Activated T-helper 17 cell treated with anti-CD3 and anti-CD28 coated beads, Interleukin-2, amount 50 U/mL, for 72 hours (primary cell): Measurements from ENCODE around the gene FBXL20. TPM values are rescaled to one million over a fixed set of nuclear protein-coding genes. Genes with fewer than 3 reads are reported as not detected.
"Not testable (repeated sequence)": the region's sequence is repeated elsewhere in the genome, so short reads cannot be mapped to it uniquely, and the experiment has no call there.

Experiments
- ATAC-seq: fragments of 150-1000 bp; cut with Tn5 transposase; replicated peaks from 2 replicates; pipeline ENCODE4 v1.10.0; 2021; ENCODE audit warnings: mild to moderate bottlenecking, moderate library complexity
- H3K27ac Mint-ChIP-seq: one replicate; pipeline ENCODE4 v1.8.0; 2022; ENCODE audit warnings: mixed read lengths
- H3K27me3 Mint-ChIP-seq: one replicate; pipeline ENCODE4 v1.8.0; 2022; ENCODE audit warnings: mixed read lengths
- H3K36me3 Mint-ChIP-seq: one replicate; pipeline ENCODE4 v1.8.0; 2022; ENCODE audit warnings: low read depth, mild to moderate bottlenecking, mixed read lengths
- H3K4me1 Mint-ChIP-seq: one replicate; pipeline ENCODE4 v1.8.0; 2022; ENCODE audit warnings: mixed read lengths
- H3K4me3 Mint-ChIP-seq: one replicate; pipeline ENCODE4 v1.8.0; 2022; ENCODE audit warnings: mild to moderate bottlenecking, mixed read lengths
- H3K9me3 Mint-ChIP-seq: one replicate; pipeline ENCODE4 v1.8.0; 2022; ENCODE audit warnings: mixed read lengths
- total RNA-seq, 2 donors: library from RNA; stranded (reverse); gene quantifications; one replicate each; pipeline ENCODE4 v1.2.3, GENCODE V29; 2022

Gene FBXL20, protein sequence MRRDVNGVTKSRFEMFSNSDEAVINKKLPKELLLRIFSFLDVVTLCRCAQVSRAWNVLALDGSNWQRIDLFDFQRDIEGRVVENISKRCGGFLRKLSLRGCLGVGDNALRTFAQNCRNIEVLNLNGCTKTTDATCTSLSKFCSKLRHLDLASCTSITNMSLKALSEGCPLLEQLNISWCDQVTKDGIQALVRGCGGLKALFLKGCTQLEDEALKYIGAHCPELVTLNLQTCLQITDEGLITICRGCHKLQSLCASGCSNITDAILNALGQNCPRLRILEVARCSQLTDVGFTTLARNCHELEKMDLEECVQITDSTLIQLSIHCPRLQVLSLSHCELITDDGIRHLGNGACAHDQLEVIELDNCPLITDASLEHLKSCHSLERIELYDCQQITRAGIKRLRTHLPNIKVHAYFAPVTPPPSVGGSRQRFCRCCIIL
- 10 to 100 TPM; 20.2 to 20.7 TPM for total RNA-seq

DNA sequence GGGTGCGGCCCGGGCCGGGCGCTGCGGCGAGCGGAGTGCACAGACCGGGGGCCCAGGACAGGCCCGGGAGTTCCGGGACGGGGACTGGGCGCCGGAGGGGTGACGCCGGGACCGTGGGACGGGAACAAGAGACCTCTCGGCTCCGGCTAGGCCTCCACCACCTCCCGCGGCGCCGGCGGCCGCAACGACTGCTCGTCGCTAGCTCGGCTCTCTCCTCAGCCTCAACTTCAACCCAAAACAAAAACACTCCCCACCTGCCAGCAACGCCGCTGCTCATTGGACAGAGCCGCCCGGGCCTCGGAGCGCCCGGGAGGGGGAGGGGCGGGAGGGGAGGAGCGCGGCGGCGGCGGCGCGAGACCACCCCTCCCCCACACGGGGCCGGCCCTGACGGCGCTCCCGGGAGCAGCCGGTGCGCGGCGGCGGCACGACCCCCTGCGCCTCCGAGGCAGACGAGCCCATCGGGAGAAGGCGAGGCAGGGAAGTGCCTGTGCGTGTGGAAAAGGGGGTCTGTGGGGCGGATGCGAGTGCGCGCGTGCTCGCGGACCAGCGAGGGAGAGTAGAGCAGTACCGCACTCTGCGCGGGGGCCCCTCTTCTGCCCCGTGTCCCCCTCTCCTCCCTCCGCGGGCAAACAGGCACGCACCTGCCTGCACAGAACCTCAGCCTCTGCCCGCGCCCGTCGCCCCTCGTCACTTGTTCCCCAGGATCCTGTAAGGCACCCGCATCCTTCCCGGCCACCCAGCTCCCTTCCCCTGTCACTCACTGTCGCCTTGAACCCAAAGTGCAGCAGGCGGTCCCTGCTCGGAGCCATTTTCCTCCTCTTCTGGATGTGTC lies at the start of gene FBXL20:
Gene FBXL20, minus strand, starts transcription at position 215 of the 832 bp plus-strand sequence. CDS start 224 bp downstream, outside the sequence.
- H3K36me3 Mint-ChIP-seq = peaks cover 15% of the 10 kb centered on the region
- no peaks in the 10 kb centered on the region for H3K27me3 Mint-ChIP-seq
- peaks cover 24% of the 10 kb centered on the region for H3K4me1 Mint-ChIP-seq
- no peaks in the 10 kb centered on the region for H3K9me3 Mint-ChIP-seq
- H3K27ac Mint-ChIP-seq = peak within 1 kb of the TSS; percentile 96
- ATAC-seq = peak; percentile 71
- H3K4me3 Mint-ChIP-seq = peak within 1 kb of the TSS; percentile 98

- Mint-ChIP-seq H3K4me1 (no peaks in the 10 kb centered on the region), H3K36me3 (peaks cover 46% of the 10 kb centered on the region), H3K4me3 (peak within 1 kb of the TSS; percentile 97), H3K27ac (peak within 1 kb of the TSS; percentile 99), H3K9me3 (no peaks in the 10 kb centered on the region), H3K27me3 (no peaks in the 10 kb centered on the region)
- peak; percentile 100 for ATAC-seq
These were observed 49.6 kb upstream of the FBXL20 start, which contains the start of gene MED1 for GRCh38 chr17:39450847-39451581. Gene MED1 (minus strand): TSS chr17:39451263. CDS start chr17:39451062, 201 bp downstream.

- peak overlapping the region; percentile 99 for H3K27ac Mint-ChIP-seq
- peak overlapping the region; percentile 97 for H3K4me3 Mint-ChIP-seq
- H3K36me3 Mint-ChIP-seq = peaks cover 55% of the 10 kb centered on the region
- H3K4me1 Mint-ChIP-seq = no peaks in the 10 kb centered on the region
- no peaks in the 10 kb centered on the region for H3K9me3 Mint-ChIP-seq
- ATAC-seq = no peak
- no peaks in the 10 kb centered on the region for H3K27me3 Mint-ChIP-seq
These were observed 48.6 kb upstream of the FBXL20 start for GRCh38 chr17:39450051-39450450.

DNA sequence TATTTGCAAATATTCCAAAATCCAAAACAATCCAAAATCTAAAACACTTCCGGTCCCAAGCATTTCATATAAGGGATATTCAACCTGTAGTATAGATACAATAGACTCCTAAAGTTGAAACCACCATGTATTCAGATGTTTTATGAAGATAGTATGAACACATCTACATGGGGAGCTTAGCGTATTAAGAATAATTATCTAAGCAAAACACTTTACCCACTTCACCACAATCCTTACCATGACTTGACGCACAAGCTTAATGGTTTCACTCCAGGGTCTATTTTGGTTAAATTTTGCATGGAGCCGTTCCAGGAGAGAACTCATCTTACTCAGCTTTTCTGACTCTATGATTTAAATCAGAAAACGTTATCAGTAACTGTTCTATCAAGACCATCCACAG lies 46.1 kb upstream of the FBXL20 start:
- Mint-ChIP-seq H3K27ac (peak overlapping the region; percentile 43), H3K9me3 (no peaks in the 10 kb centered on the region), H3K4me1 (no peaks in the 10 kb centered on the region), H3K4me3 (no peak overlapping the region), H3K27me3 (no peaks in the 10 kb centered on the region), H3K36me3 (peaks cover 80% of the 10 kb centered on the region)
- no peak for ATAC-seq

- Mint-ChIP-seq H3K27me3 (no peaks in the 10 kb centered on the region), H3K9me3 (no peaks in the 10 kb centered on the region), H3K27ac (peak overlapping the region; percentile 18), H3K4me3 (no peak overlapping the region), H3K4me1 (no peaks in the 10 kb centered on the region), H3K36me3 (peaks cover 100% of the 10 kb centered on the region)
- ATAC-seq = no peak
These were observed 41.9 kb upstream of the FBXL20 start for GRCh38 chr17:39443326-39443725.

DNA sequence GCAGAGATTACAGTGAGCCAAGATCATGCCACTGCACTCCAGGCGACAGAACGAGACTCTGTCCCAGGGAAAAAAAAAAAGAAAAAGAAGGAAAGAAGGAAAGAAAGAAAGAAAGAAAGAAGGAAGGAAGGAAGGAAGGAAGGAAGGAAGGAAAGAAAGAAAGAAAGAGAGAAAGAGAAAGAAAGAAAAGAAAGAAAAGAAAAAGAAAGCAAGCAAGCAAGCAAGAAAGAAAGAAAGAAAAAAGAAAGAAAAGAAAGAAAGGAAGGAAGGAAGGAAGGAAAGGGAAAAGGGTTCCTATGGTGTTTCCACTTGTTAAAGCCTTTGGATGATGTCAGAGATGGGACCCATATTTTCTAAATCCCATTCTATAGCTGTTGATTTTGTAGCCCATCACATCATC lies 38.4 kb upstream of the FBXL20 start:
- not testable (repeated sequence) for H3K4me1 Mint-ChIP-seq, H3K9me3 Mint-ChIP-seq, ATAC-seq, H3K4me3 Mint-ChIP-seq, H3K27me3 Mint-ChIP-seq
- Mint-ChIP-seq H3K27ac (peak overlapping the region; percentile 20), H3K36me3 (peaks cover 100% of the 10 kb centered on the region)

DNA sequence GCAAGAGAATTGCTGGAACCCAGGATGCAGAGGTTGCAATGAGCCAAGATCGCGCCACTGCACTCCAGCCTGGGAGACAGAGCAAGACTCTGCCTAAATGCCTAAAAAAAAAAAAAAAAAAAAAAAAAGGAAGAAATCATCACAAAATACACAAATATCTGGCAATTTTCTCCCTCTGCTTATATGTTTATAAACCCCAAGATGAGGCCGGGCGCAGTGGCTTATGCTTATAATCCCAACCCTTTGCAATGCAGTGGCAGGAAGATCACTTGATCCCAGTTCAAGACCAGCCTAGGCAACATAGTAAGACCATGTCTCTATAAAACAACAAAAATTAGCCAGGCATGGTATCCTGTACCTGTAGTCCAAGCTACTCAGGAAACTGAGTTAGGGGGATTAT lies 28.2 kb upstream of the FBXL20 start:
- no peak for ATAC-seq
- H3K36me3 Mint-ChIP-seq = peaks cover 97% of the 10 kb centered on the region
- no peaks in the 10 kb centered on the region for H3K27me3 Mint-ChIP-seq
- no peak overlapping the region for H3K27ac Mint-ChIP-seq
- H3K4me1 Mint-ChIP-seq = no peaks in the 10 kb centered on the region
- no peak overlapping the region for H3K4me3 Mint-ChIP-seq
- H3K9me3 Mint-ChIP-seq = no peaks in the 10 kb centered on the region

- peaks cover 100% of the 10 kb centered on the region for H3K36me3 Mint-ChIP-seq
- ATAC-seq = no peak
These were observed 14.7 kb upstream of the FBXL20 start for GRCh38 chr17:39416141-39416540.

DNA sequence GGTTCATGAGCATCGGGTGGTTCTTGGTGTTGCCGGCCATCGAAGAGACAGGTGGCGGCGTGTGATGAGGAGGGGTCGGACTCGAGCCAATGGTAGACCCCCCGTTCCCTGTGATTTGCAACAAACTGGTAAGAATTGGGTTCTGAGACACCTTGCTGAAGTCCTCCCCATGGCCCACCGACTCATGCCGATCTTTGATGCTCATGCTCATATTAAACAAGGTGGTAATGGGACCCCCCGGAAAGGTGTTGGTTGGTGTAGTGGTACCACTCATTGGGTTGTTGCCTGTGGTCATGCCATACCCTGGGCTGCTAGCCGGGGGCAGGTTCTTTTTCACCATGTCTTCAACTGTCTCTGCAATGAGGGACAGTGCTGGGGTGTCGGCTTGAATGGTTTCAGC lies 8.9 kb upstream of the FBXL20 start:
- no peak overlapping the region for H3K27ac Mint-ChIP-seq
- no peaks in the 10 kb centered on the region for H3K9me3 Mint-ChIP-seq
- peaks cover 95% of the 10 kb centered on the region for H3K36me3 Mint-ChIP-seq
- H3K4me1 Mint-ChIP-seq = peaks cover 10% of the 10 kb centered on the region
- H3K4me3 Mint-ChIP-seq = no peak overlapping the region
- H3K27me3 Mint-ChIP-seq = no peaks in the 10 kb centered on the region
- ATAC-seq = no peak

More at GRCh38 chr17:39416141-39416540, 14.7 kb upstream of the FBXL20 start:
- Mint-ChIP-seq H3K27ac (no peak overlapping the region), H3K9me3 (no peaks in the 10 kb centered on the region), H3K4me3 (no peak overlapping the region), H3K27me3 (no peaks in the 10 kb centered on the region), H3K4me1 (no peaks in the 10 kb centered on the region)

DNA sequence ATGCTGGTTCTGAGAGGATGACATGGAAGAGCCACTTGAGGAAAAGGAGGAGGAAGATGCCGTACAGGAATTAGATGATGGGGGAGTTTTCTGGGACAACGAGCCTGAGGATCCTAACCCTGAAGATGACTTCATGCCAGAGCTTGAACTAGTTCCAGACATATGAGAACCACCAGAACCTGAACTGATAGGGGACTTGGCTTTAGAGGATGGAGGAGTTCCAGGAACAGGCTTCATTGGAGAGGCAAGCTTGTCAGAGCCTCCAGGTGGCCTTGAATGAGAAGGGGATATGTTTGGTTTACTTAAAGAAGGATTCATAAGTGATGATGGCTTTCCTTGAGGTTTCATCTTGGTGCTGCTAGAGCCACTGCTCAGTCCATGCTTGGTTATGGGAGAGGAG lies 6.9 kb upstream of the FBXL20 start:
- Mint-ChIP-seq H3K9me3 (no peaks in the 10 kb centered on the region), H3K36me3 (peaks cover 76% of the 10 kb centered on the region), H3K27ac (peak overlapping the region; percentile 3), H3K27me3 (no peaks in the 10 kb centered on the region), H3K4me3 (no peak overlapping the region), H3K4me1 (peaks cover 22% of the 10 kb centered on the region)
- no peak for ATAC-seq

- H3K36me3 Mint-ChIP-seq = peaks cover 62% of the 10 kb centered on the region
- H3K27ac Mint-ChIP-seq = peak overlapping the region; percentile 12
- no peaks in the 10 kb centered on the region for H3K9me3 Mint-ChIP-seq
- H3K4me3 Mint-ChIP-seq = no peak overlapping the region
- H3K4me1 Mint-ChIP-seq = peaks cover 28% of the 10 kb centered on the region
- ATAC-seq = no peak
- no peaks in the 10 kb centered on the region for H3K27me3 Mint-ChIP-seq
These were observed 5.5 kb upstream of the FBXL20 start for GRCh38 chr17:39406951-39407350.

GRCh38 chr17:39405436-39405835 lies 4.0 kb upstream of the FBXL20 start:
- no peak for ATAC-seq
- H3K27ac Mint-ChIP-seq = peak overlapping the region; percentile 74
- no peaks in the 10 kb centered on the region for H3K9me3 Mint-ChIP-seq
- peaks cover 52% of the 10 kb centered on the region for H3K36me3 Mint-ChIP-seq
- H3K27me3 Mint-ChIP-seq = no peaks in the 10 kb centered on the region
- peak overlapping the region; percentile 49 for H3K4me3 Mint-ChIP-seq
- H3K4me1 Mint-ChIP-seq = peaks cover 28% of the 10 kb centered on the region

DNA sequence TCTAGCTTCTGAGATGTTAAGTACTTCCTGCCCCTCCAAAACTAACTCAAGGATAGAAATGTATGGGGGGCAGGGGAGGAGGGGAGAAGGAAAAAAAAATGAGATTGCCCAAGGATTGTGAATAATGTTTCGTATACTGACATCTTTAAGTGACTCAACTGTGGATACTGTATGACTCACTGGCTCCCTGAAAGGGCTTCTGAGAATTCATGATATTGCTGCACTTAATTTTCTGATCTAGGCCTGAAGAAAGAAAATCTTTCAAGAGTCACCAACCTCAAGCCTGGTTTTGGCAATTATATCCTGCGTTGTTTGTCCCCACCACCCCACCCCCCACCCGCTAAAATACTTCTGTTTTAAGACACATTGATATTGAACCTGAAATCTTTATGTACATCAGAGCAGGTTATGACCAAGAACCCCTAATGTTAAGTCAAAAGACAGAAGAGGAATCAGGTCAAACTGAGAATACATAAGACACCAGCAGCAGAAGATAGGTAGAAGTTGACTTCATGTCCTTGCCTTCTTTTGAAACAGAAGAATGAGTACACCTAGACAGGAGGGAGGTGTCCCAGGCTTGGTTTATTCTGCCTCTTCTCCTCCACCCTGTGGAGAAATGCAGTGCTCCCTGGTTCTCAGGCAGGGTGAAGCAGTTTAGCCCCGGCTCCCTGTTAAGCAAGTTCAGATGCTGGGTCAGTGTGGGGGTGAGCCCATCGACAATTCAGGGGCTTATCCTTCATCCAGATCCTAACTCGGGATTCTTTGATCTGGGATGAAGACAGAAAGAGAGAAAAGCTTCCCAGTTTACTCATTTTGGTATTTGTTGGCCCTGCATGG lies 3.3 kb upstream of the FBXL20 start:
- peaks cover 28% of the 10 kb centered on the region for H3K4me1 Mint-ChIP-seq
- peak overlapping the region; percentile 74 for H3K27ac Mint-ChIP-seq
- peak; percentile 67 for ATAC-seq
- H3K36me3 Mint-ChIP-seq = peaks cover 47% of the 10 kb centered on the region
- H3K27me3 Mint-ChIP-seq = no peaks in the 10 kb centered on the region
- peak overlapping the region; percentile 49 for H3K4me3 Mint-ChIP-seq
- no peaks in the 10 kb centered on the region for H3K9me3 Mint-ChIP-seq
